ENCODE measurements around the gene ZFC3H1. TPM values are rescaled to one million over a fixed set of nuclear protein-coding genes. Genes with fewer than 3 reads are reported as not detected.

Gene ZFC3H1
- total and polyA plus RNA-seq, 2 of the 8 experiments (the other 6 are each of a cell fraction or from before 2014, with no cell fraction given): 20.0 to 32.4 TPM

GRCh38 chr12:71708658-71709057, 45.0 kb upstream of the ZFC3H1 start:
- Histone ChIP-seq H3K4me2 (ENCODE audit: insufficient read depth in 1 of 2, low read depth in 2 of 2, low read length in 2 of 2) (no peak overlapping the region), H3K18ac (ENCODE audit: extremely low read depth, low read length) (no peak overlapping the region), H2BK15ac (ENCODE audit: low read length) (no peak overlapping the region), H2BK120ac (replicated peaks; ENCODE audit: low read depth, low read length) (no peak overlapping the region), H3K9ac (replicated peaks in 1 of 4; ENCODE audit: extremely low read depth in 1 of 4, low read depth in 3 of 4, low read length in 3 of 4) (no peak overlapping the region), H2BK5ac (ENCODE audit: low read depth, low read length) (no peak overlapping the region), H3K23me2 (ENCODE audit: low read depth, low read length) (no peaks in the 10 kb centered on the region), H2AFZ (ENCODE audit: low read length) (no peak overlapping the region), H3K9me3 (ENCODE audit: insufficient read depth in 2 of 2, low read depth in 1 of 2, low read length in 1 of 2) (no peaks in the 10 kb centered on the region), H3K79me1 (ENCODE audit: low read depth, low read length) (no peaks in the 10 kb centered on the region), H4K91ac (replicated peaks; ENCODE audit: insufficient read length, low read length) (no peak overlapping the region), H2AK5ac (ENCODE audit: low read depth, low read length) (no peak overlapping the region), H3K56ac (replicated peaks; ENCODE audit: insufficient read length, low read depth, low read length) (no peak overlapping the region), H3K14ac (ENCODE audit: insufficient read length) (no peak overlapping the region), H2BK12ac (ENCODE audit: low read depth, low read length) (no peak overlapping the region), H3K79me2 (ENCODE audit: control insufficient read depth in 1 of 2, insufficient read depth in 2 of 2, low read length in 2 of 2) (no peaks in the 10 kb centered on the region), H2BK20ac (ENCODE audit: low read length) (no peak overlapping the region), H3K27ac (ENCODE audit: low read depth, low read length) (no peak overlapping the region), H3K36me3 (ENCODE audit: control insufficient read depth in 2 of 4, insufficient read depth in 4 of 4, low read length in 3 of 4) (no peaks in the 10 kb centered on the region), H4K20me1 (replicated peaks in 1 of 2; ENCODE audit: control insufficient read depth in 1 of 2, insufficient read depth in 2 of 2, low read length in 2 of 2) (no peaks in the 10 kb centered on the region), H3K4me1 (replicated peaks in 1 of 4; ENCODE audit: control insufficient read depth in 3 of 4, insufficient read depth in 4 of 4, low read length in 3 of 4) (no peaks in the 10 kb centered on the region), H4K8ac (ENCODE audit: extremely low read depth, insufficient read depth, low read length) (no peak overlapping the region), H3K4me3 (ENCODE audit: extremely low read depth in 1 of 4, insufficient read depth in 2 of 4, low read depth in 3 of 4, low read length in 4 of 4) (no peak overlapping the region), H3K4ac (replicated peaks; ENCODE audit: insufficient read length, low read depth, low read length) (no peak overlapping the region), H3K27me3 (replicated peaks in 1 of 4; ENCODE audit: control insufficient read depth in 3 of 4, extremely low read depth in 1 of 4, insufficient read depth in 3 of 4, low read length in 3 of 4) (no peaks in the 10 kb centered on the region), H3K23ac (ENCODE audit: insufficient read length) (no peak overlapping the region), H4K5ac (ENCODE audit: insufficient read length, low read depth, low read length) (no peak overlapping the region)
- CTCF ChIA-PET (ENCODE audit: partially characterized antibody): interaction anchor here (0.7 to 0.9 kb wide), 2 partner anchors 9 to 36 kb away, joined by 3 read pairs; no protein-coding TSS in a partner anchor
- FAIRE-seq (no peak), DNase-seq (ENCODE audit: low read depth in 1 of 2, low spot score in 2 of 2) (no peak)
- no peak for TF ChIP-seq EZH2 (IDR thresholded peaks at IDR 0.05; ENCODE audit: low read depth, low read length, severe bottlenecking)
- TF ChIP-seq CBX5 (IDR thresholded peaks at IDR 0.05; ENCODE audit: low read depth, low read length): no peak
- no peak for TF ChIP-seq EP300 (IDR thresholded peaks at IDR 0.05; ENCODE audit: borderline replicate concordance in 1 of 2, low read depth in 2 of 2, low read length in 2 of 2)
- TF ChIP-seq, protein P1, sequence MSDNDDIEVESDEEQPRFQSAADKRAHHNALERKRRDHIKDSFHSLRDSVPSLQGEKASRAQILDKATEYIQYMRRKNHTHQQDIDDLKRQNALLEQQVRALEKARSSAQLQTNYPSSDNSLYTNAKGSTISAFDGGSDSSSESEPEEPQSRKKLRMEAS (IDR thresholded peaks at IDR 0.05): no peak
- TF ChIP-seq BRCA1 (IDR thresholded peaks at IDR 0.05; ENCODE audit: low read depth, low read length): no peak
- no peak for TF ChIP-seq RBBP5 (IDR thresholded peaks at IDR 0.05; ENCODE audit: borderline replicate concordance, low read depth, low read length)
- no peak for TF ChIP-seq POLR2A (IDR thresholded peaks at IDR 0.05; ENCODE audit: control extremely low read depth in 1 of 2, low read depth in 2 of 2, low read length in 2 of 2)
- POLR2A ChIA-PET (ENCODE audit: partially characterized antibody): interaction anchor here (1.2 to 2.5 kb wide), 3 partner anchors 9 to 46 kb away, joined by 3 to 6 read pairs (median 6); partner anchors contain the start of gene RAB21
- WGBS, 2 experiments (ENCODE audit: extremely low coverage in 1 of 2, insufficient coverage in 1 of 2, insufficient read length in 1 of 2, insufficient replicate concordance in 2 of 2, low coverage in 1 of 2, low lambda C conversion rate in 2 of 2, missing lambda C conversion rate in 1 of 2): 91% methylated on average over 1 of the region's 1 CpG; no CpG with 5 or more reads in 1 of the 2 experiments

Data from H1 (cell line).